Keratinocyte (primary cell): Measurements from ENCODE around the gene PXDC1. TPM values are rescaled to one million over a fixed set of nuclear protein-coding genes. Genes with fewer than 3 reads are reported as not detected.

ENCODE experiments used
- DNase-seq: peaks from one replicate; pipeline ENCODE4 v3.0.0-alpha.2; 2011; ENCODE audit warnings: low read depth, missing footprints, low spot score
- FAIRE-seq: peaks from 2 replicates; lab custom pipeline; 2011; peaks lifted over from hg19 to GRCh38; lab: Jason Lieb, UNC
- H2AFZ ChIP-seq: 2 replicates; pipeline ENCODE4 v1.6.0; 2012; ENCODE audit warnings: low read length, control low read depth, inconsistent platforms; ENCODE audit not compliant: control insufficient read depth
- H3K27ac ChIP-seq: 2 replicates; pipeline ENCODE4 v1.5.1; 2011; ENCODE audit warnings: low read length; ENCODE audit not compliant: control insufficient read depth, insufficient read depth
- H3K27me3 ChIP-seq: 3 replicates; pipeline ENCODE4 v1.6.0; 2011; ENCODE audit warnings: low read length; ENCODE audit not compliant: control insufficient read depth, insufficient read depth; ENCODE audit errors: extremely low read depth
- H3K36me3 ChIP-seq, 2 experiments: 2 replicates in 1 of 2; 3 replicates in 1 of 2; pipeline ENCODE4 v1.5.1; 2011; ENCODE audit warnings: low read length in 2 of 2, mild to moderate bottlenecking in 1 of 2; ENCODE audit not compliant: control insufficient read depth in 2 of 2, insufficient read depth in 2 of 2; ENCODE audit errors: extremely low read depth in 1 of 2
- H3K4me1 ChIP-seq: 3 replicates; pipeline ENCODE4 v1.5.1; 2011; ENCODE audit warnings: low read length; ENCODE audit not compliant: control insufficient read depth, insufficient read depth; ENCODE audit errors: extremely low read depth
- H3K4me2 ChIP-seq: 3 replicates; pipeline ENCODE4 v1.6.0; 2011; ENCODE audit warnings: low read depth, low read length; ENCODE audit not compliant: control insufficient read depth, insufficient read depth; ENCODE audit errors: extremely low read depth
- H3K4me3 ChIP-seq, 3 experiments: fragments of 200-600 bp in 1 of 3; sonication (generic) in 1 of 3; 2 replicates in 2 of 3; 3 replicates in 1 of 3; pipeline ENCODE4 v1.5.1; 2011 to 2016; ENCODE audit warnings: low read length in 3 of 3, mild to moderate bottlenecking in 3 of 3, control low read depth in 2 of 3, inconsistent platforms in 1 of 3, low read depth in 1 of 3, mixed read lengths in 1 of 3, mixed run types in 1 of 3, moderate library complexity in 1 of 3; ENCODE audit not compliant: control insufficient read depth in 2 of 3, insufficient read depth in 2 of 3; ENCODE audit errors: extremely low read depth in 1 of 3
- H3K79me2 ChIP-seq: 2 replicates; pipeline ENCODE4 v1.6.0; 2012; ENCODE audit warnings: low read length; ENCODE audit not compliant: control insufficient read depth, insufficient read depth
- H3K9ac ChIP-seq: 3 replicates; pipeline ENCODE4 v1.6.0; 2011; ENCODE audit warnings: low read length; ENCODE audit not compliant: control insufficient read depth, insufficient read depth; ENCODE audit errors: extremely low read depth
- H3K9me1 ChIP-seq: 3 replicates; pipeline ENCODE4 v1.6.0; 2011; ENCODE audit warnings: low read length; ENCODE audit not compliant: control insufficient read depth, insufficient read depth; ENCODE audit errors: extremely low read depth
- H3K9me3 ChIP-seq: 2 replicates; pipeline ENCODE4 v1.5.1; 2012; ENCODE audit warnings: low read depth, low read length; ENCODE audit not compliant: control insufficient read depth
- H4K20me1 ChIP-seq: 3 replicates; pipeline ENCODE4 v1.6.0; 2011; ENCODE audit warnings: low read length; ENCODE audit not compliant: control insufficient read depth, insufficient read depth; ENCODE audit errors: extremely low read depth
- EZH2 ChIP-seq: IDR thresholded peaks from one replicate; pipeline ENCODE4 v1.6.1; 2012; ENCODE audit warnings: inconsistent platforms, mild to moderate bottlenecking, low read length, moderate library complexity
- dilution Hi-C: fragments of 300-500 bp; cut with MboI; formaldehyde crosslinking; loops from one replicate; pipeline ENCODE4 v1.7.0; 2020; ENCODE audit warnings: low sequenced_read_pairs; ENCODE audit not compliant: extremely low pct_ligation_motif_present
- polyA plus RNA-seq, 5 experiments: library from polyadenylated mRNA; depleted of rRNA in 3 of 5; stranded (reverse) in 3 of 5; stranded (forward) in 1 of 5; unstranded in 1 of 5; fragments of >200 nt; gene quantifications; 1 replicate in 1 of 5; 2 replicates in 3 of 5; 3 replicates in 1 of 5; pipeline versions ENCODE4 v1.2.1 to v1.2.3, GENCODE V29; 2011 to 2012; ENCODE audit warnings: missing spikeins in 2 of 5, low read depth in 1 of 5, low replicate concordance in 1 of 5
- TF ChIP-seq, protein P1 (sequence below), 3 experiments: IDR thresholded peaks in 1 of 3; conservative IDR thresholded peaks in 1 of 3; optimal IDR thresholded peaks in 1 of 3; 2 replicates in 2 of 3; 3 replicates in 1 of 3; pipeline versions ENCODE3 to v1.5.1; 2011; ENCODE audit warnings: low read length in 3 of 3, mild to moderate bottlenecking in 3 of 3, moderate library complexity in 2 of 3, control low read depth in 1 of 3, inconsistent platforms in 1 of 3; ENCODE audit not compliant: insufficient read depth in 2 of 3; ENCODE audit errors: extremely low read depth in 1 of 3

The PXDC1 gene
- polyA plus RNA-seq, 1 donor (not counting 4 experiments of a cell fraction or from before 2014, with no cell fraction given), result 17.1 TPM

- Histone ChIP-seq H3K9me3 (no peaks in the 10 kb centered on the region), H2AFZ (no peak overlapping the region), H3K79me2 (peaks cover 91% of the 10 kb centered on the region), H3K27ac (no peak overlapping the region), H3K36me3 (peaks cover 17 to 27% of the 10 kb centered on the region in 2 experiments), H3K27me3 (no peaks in the 10 kb centered on the region), H4K20me1 (peaks cover 32% of the 10 kb centered on the region), H3K4me3 (no peak overlapping the region), H3K9me1 (peaks cover 7% of the 10 kb centered on the region), H3K4me1 (peaks cover 32% of the 10 kb centered on the region), H3K9ac (no peak overlapping the region), H3K4me2 (no peak overlapping the region)
- FAIRE-seq (no peak), DNase-seq (no peak)
- dilution Hi-C loops, result no loop called here
- TF ChIP-seq, protein P1, sequence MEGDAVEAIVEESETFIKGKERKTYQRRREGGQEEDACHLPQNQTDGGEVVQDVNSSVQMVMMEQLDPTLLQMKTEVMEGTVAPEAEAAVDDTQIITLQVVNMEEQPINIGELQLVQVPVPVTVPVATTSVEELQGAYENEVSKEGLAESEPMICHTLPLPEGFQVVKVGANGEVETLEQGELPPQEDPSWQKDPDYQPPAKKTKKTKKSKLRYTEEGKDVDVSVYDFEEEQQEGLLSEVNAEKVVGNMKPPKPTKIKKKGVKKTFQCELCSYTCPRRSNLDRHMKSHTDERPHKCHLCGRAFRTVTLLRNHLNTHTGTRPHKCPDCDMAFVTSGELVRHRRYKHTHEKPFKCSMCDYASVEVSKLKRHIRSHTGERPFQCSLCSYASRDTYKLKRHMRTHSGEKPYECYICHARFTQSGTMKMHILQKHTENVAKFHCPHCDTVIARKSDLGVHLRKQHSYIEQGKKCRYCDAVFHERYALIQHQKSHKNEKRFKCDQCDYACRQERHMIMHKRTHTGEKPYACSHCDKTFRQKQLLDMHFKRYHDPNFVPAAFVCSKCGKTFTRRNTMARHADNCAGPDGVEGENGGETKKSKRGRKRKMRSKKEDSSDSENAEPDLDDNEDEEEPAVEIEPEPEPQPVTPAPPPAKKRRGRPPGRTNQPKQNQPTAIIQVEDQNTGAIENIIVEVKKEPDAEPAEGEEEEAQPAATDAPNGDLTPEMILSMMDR (optimal IDR thresholded peaks at IDR 0.05 in 1 of 3, IDR thresholded peaks at IDR 0.05 in 1 of 3, conservative IDR thresholded peaks at IDR 0.05 in 1 of 3; ENCODE audit: extremely low read depth in 1 of 3, insufficient read depth in 2 of 3, low read length in 3 of 3), result no peak
- TF ChIP-seq EZH2, result no peak
These were observed 4.8 kb downstream of the PXDC1 start for GRCh38 chr6:3746696-3747095.

DNA sequence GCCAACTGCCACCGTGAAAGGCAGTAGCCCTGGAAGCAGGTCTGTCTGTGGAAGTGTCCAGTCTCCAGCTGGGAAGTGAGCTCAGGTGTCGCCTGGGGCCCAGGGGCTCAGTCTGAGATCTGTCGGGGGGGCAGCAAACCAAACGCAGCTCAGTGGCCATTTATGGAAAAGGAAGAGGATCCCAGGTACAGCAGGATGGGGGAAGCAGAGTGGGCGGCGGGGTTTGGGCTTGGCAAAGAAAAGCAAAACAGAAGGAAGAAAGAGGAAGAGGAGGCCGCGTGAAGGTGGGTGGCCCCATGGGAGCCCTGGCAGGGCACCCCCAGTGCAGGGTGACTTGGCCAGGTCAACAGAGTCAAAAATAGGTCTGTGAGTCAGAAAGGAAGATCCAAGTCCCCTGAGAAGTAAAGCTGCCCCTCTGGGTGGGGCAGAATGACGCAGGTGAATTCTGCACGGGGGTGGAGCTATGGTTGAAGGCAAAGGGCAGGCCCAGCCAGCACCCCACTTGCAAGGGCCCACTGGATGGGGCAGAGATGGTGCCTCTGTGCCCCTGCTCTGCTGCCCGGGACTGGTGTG is 5.3 kb downstream of the PXDC1 start:
- Histone ChIP-seq H3K36me3 (peaks cover 17 to 31% of the 10 kb centered on the region in 2 experiments), H4K20me1 (peaks cover 32% of the 10 kb centered on the region), H3K4me2 (no peak overlapping the region), H3K9ac (no peak overlapping the region), H3K9me3 (no peaks in the 10 kb centered on the region), H3K4me3 (no peak overlapping the region), H3K27me3 (no peaks in the 10 kb centered on the region), H3K79me2 (peaks cover 93% of the 10 kb centered on the region), H3K4me1 (peaks cover 32% of the 10 kb centered on the region), H3K9me1 (peaks cover 7% of the 10 kb centered on the region), H3K27ac (no peak overlapping the region), H2AFZ (no peak overlapping the region)
- DNase-seq, result no peak
- no peak for TF ChIP-seq EZH2
- TF ChIP-seq, protein P1 (optimal IDR thresholded peaks at IDR 0.05 in 1 of 3, IDR thresholded peaks at IDR 0.05 in 1 of 3, conservative IDR thresholded peaks at IDR 0.05 in 1 of 3; ENCODE audit: extremely low read depth in 1 of 3, insufficient read depth in 2 of 3, low read length in 3 of 3), result no peak
- no peak for FAIRE-seq
- dilution Hi-C loops, result no loop called here
